Activated B cell treated with CpG ODN at 0.5 μM for 24 hours (primary cell): Measurements from ENCODE around the gene MRGPRG. TPM values are rescaled to one million over a fixed set of nuclear protein-coding genes. Genes with fewer than 3 reads are reported as not detected.

Experiments
- ATAC-seq: fragments of 200-7000 bp; cut with Tn5 transposase; one replicate; pipeline ENCODE4 v1.10.0; 2021; ENCODE audit warnings: low read depth, mild to moderate bottlenecking, moderate library complexity
- CTCF ChIA-PET: fragments of 350-600 bp; sonication (Branson Sonifier 250); formaldehyde crosslinking; loops from one replicate; lab custom pipeline; 2021; ENCODE audit warnings: antibody characterized with exemption; lab: Charles Lee
- POLR2A ChIA-PET: fragments of 350-600 bp; sonication (Branson Sonifier 250); formaldehyde crosslinking; loops from one replicate; lab custom pipeline; 2021; ENCODE audit warnings: antibody characterized with exemption; lab: Charles Lee
- DNase-seq: peaks from one replicate; pipeline ENCODE4 v3.0.0; 2022
- H3K27ac Mint-ChIP-seq: one replicate; pipeline ENCODE4 v1.8.0; 2020; ENCODE audit warnings: mixed read lengths
- H3K27me3 Mint-ChIP-seq: one replicate; pipeline ENCODE4 v1.8.0; 2021; ENCODE audit warnings: mixed read lengths
- H3K36me3 Mint-ChIP-seq: one replicate; pipeline ENCODE4 v1.8.0; 2021; ENCODE audit warnings: low read depth, mixed read lengths
- H3K4me1 Mint-ChIP-seq: one replicate; pipeline ENCODE4 v1.8.0; 2021; ENCODE audit warnings: mixed read lengths
- H3K4me3 Mint-ChIP-seq: one replicate; pipeline ENCODE4 v1.8.0; 2020; ENCODE audit warnings: mild to moderate bottlenecking, mixed read lengths
- H3K9me3 Mint-ChIP-seq: one replicate; pipeline ENCODE4 v1.8.0; 2020; ENCODE audit warnings: mixed read lengths
- CTCF ChIP-seq: fragments of 200-600 bp; IDR thresholded peaks from one replicate; pipeline ENCODE4 v1.8.0; 2022; ENCODE audit warnings: antibody characterized with exemption, mild to moderate bottlenecking
- intact Hi-C: fragments of 100-400 bp; cut with micrococcal nuclease; formaldehyde crosslinking; loops from one replicate; pipeline ENCODE4 v1.15.1; 2024
- total RNA-seq: library from RNA; stranded (reverse); gene quantifications from 2 replicates; pipeline ENCODE4 v1.2.3, GENCODE V29; 2022

The MRGPRG gene
- total RNA-seq, 1 donor from 2014 or later = not detected

GRCh38 chr11:3243880-3244279 lies 25.3 kb upstream of the MRGPRG start:
- H3K36me3 Mint-ChIP-seq = no peaks in the 10 kb centered on the region
- no peak for ATAC-seq
- no peak overlapping the region for H3K27ac Mint-ChIP-seq
- no peaks in the 10 kb centered on the region for H3K9me3 Mint-ChIP-seq
- ChIA-PET CTCF (no interaction called here), POLR2A (no interaction called here)
- no peak for TF ChIP-seq CTCF
- peaks cover 6% of the 10 kb centered on the region for H3K27me3 Mint-ChIP-seq
- H3K4me1 Mint-ChIP-seq = no peaks in the 10 kb centered on the region
- no peak overlapping the region for H3K4me3 Mint-ChIP-seq
- intact Hi-C loops = no loop called here
- DNase-seq = no peak

DNA sequence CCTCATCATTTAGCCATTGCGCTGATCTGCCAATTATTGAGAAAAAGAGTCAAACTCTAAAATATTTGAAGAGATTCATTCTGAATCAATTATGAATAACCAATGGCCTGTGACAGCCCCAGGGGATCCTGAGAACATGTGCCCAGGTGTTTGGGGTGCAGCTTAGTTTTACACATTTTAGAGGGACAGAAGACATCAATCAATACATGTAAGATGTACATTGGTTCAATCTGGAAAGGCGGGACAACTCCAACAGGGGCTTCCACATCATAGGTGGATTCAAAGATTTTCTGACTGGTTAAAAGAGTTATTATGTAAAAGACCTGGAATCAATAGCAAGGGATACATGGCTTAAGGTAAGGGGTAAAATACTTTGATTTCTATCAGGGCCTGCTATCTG lies 18.5 kb upstream of the MRGPRG start:
- intact Hi-C loops = no loop called here
- ATAC-seq (no peak), DNase-seq (no peak)
- H3K36me3 Mint-ChIP-seq = no peaks in the 10 kb centered on the region
- no peak for TF ChIP-seq CTCF
- POLR2A ChIA-PET = no interaction called here
- CTCF ChIA-PET = no interaction called here
- no peaks in the 10 kb centered on the region for H3K9me3 Mint-ChIP-seq
- H3K4me1 Mint-ChIP-seq = no peaks in the 10 kb centered on the region
- H3K27me3 Mint-ChIP-seq = peaks cover 1% of the 10 kb centered on the region
- H3K27ac Mint-ChIP-seq = no peak overlapping the region
- H3K4me3 Mint-ChIP-seq = no peak overlapping the region

- DNase-seq = no peak
- ChIA-PET CTCF (no interaction called here), POLR2A (no interaction called here)
- Mint-ChIP-seq H3K27me3 (peaks cover 3% of the 10 kb centered on the region), H3K9me3 (no peaks in the 10 kb centered on the region), H3K36me3 (no peaks in the 10 kb centered on the region), H3K4me1 (no peaks in the 10 kb centered on the region), H3K4me3 (no peak overlapping the region), H3K27ac (no peak overlapping the region)
- intact Hi-C loops = no loop called here
- no peak for TF ChIP-seq CTCF
- no peak for ATAC-seq
Measured at GRCh38 chr11:3234846-3235245, 16.2 kb upstream of the MRGPRG start.

DNA sequence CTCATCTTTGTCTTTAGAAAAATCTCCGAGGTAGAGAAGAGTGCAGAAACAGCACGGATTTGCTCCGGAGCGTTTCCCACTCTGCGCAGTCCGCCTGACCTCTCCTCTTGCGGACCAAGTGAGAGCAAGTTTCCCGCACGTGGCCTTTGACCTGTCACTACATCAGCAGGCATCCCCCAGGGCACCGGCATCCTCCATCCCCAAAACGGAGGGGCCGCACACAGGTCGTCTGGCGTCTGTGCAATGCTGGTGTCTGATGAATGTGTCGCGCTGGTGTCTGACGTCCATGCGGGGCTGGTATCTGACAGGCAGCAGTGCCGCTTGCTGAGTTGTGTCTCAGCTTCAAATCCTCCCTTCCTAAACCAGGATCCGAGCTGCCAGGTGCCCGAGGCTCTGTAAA lies 14.3 kb upstream of the MRGPRG start:
- ATAC-seq = no peak
- intact Hi-C loops = no loop called here
- Mint-ChIP-seq H3K36me3 (no peaks in the 10 kb centered on the region), H3K9me3 (no peaks in the 10 kb centered on the region), H3K4me1 (no peaks in the 10 kb centered on the region), H3K27ac (no peak overlapping the region), H3K4me3 (no peak overlapping the region), H3K27me3 (peaks cover 3% of the 10 kb centered on the region)
- ChIA-PET CTCF (no interaction called here), POLR2A (no interaction called here)
- DNase-seq = no peak
- TF ChIP-seq CTCF = no peak

DNA sequence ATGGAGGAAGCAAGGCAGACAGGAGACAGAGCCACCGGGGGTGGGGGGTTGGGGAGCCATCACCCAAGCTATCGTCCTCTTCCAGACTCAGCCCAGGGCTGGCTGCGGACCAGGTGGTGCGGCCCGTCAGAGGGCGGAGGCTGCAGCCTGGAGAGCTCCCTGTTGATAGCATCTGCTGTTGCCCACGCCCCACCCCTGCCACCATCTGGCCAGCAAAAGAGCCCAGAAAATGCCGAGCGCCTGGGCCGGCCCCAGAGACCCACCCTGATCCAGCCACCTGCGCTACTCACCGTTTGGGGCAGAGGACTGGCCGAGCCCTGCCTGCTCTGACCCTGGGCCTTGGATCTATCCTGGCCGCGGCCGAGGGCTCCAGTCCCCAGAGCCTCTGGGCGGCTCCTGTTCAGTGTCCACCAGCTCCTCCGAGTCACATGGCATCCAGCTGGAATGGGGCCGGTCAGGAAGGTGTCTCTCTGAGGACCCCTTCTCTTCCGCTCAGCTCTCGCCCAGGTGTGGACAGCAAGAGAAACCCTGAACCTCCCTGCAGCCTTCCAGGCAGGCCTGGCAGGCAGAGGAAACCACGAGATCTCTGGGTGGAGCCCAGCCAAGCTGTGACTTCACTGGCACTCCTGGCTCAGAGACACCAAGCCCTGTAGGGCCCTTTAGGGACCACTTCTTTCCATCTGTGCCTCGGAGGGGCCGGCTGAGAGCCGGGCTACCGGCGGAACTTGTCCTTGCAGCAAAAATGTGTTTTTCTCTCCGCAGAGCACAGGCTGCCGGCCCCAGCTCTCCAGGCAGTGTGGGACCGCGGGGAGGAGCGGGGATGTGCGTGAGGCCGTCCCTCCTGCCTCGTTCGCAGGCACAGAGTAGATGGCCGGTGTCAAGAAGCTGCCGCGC lies 13.5 kb upstream of the MRGPRG start, which contains the start of gene MRGPRE:
Gene MRGPRE (minus strand): TSS at position 567 of the 894 bp plus-strand sequence. CDS start 3,618 bp downstream, outside the sequence.
- no peak for ATAC-seq
- no peak for DNase-seq
- no peaks in the 10 kb centered on the region for H3K9me3 Mint-ChIP-seq
- POLR2A ChIA-PET = no interaction called here
- no peaks in the 10 kb centered on the region for H3K4me1 Mint-ChIP-seq
- no peak within 1 kb of the TSS for H3K4me3 Mint-ChIP-seq
- CTCF ChIA-PET = no interaction called here
- no peak within 1 kb of the TSS for H3K27ac Mint-ChIP-seq
- intact Hi-C loops = no loop called here
- peaks cover 3% of the 10 kb centered on the region for H3K27me3 Mint-ChIP-seq
- no peak for TF ChIP-seq CTCF
- no peaks in the 10 kb centered on the region for H3K36me3 Mint-ChIP-seq
